Breast epithelium (tissue), 3 donors: ENCODE measurements around the gene GPC3.

Source experiments
- POLR2AphosphoS5 ChIP-seq, 3 donors: sonication (generic); formaldehyde crosslinking; IDR thresholded peaks; one replicate each; pipeline ENCODE4 v1.6.1; 2017; ENCODE audit warnings: antibody characterized with exemption in 3 of 3
- TF ChIP-seq, protein P1 (sequence below), 3 donors: fragments of 450-650 bp; IDR thresholded peaks; one replicate each; pipeline ENCODE4 v1.5.1; 2016 to 2017; ENCODE audit warnings: antibody characterized with exemption in 3 of 3, mild to moderate bottlenecking in 3 of 3, moderate library complexity in 3 of 3

DNA sequence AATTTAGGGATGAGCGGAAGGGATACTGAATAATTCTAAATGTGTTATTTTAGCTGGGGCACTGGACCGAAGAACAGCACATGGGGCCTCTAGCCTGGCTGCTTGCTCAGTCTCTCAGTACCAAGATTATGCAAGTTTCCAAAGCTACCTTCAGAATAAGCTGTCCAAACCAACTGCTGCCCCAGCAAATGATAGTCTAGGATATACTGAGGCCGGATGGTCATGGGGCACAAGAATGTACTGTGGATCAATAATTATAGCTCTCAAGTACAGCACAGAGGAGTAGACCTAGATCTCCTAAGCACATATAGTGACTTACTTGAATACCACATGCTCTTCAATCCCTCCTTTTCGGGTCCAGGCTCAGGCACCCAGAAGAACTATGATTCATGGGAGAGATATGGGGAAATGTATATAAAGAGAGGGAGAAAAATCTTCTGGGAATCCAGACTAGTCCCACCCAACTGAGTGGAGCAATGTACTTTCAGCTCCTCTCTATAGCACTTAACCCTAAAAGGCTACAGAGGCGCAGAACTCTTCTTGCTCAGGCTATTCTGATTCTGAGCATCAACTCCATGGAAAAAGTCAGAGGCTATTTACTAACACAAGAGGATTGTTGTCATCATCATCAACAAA, 409.8 kb downstream of the GPC3 start:
- TF ChIP-seq, protein P1, sequence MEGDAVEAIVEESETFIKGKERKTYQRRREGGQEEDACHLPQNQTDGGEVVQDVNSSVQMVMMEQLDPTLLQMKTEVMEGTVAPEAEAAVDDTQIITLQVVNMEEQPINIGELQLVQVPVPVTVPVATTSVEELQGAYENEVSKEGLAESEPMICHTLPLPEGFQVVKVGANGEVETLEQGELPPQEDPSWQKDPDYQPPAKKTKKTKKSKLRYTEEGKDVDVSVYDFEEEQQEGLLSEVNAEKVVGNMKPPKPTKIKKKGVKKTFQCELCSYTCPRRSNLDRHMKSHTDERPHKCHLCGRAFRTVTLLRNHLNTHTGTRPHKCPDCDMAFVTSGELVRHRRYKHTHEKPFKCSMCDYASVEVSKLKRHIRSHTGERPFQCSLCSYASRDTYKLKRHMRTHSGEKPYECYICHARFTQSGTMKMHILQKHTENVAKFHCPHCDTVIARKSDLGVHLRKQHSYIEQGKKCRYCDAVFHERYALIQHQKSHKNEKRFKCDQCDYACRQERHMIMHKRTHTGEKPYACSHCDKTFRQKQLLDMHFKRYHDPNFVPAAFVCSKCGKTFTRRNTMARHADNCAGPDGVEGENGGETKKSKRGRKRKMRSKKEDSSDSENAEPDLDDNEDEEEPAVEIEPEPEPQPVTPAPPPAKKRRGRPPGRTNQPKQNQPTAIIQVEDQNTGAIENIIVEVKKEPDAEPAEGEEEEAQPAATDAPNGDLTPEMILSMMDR (IDR thresholded peaks at IDR 0.05), result no peak
- no peak for TF ChIP-seq POLR2AphosphoS5 (IDR thresholded peaks at IDR 0.05)
